HEK293T (cell line): ENCODE results near the gene URM1.
"Not testable (repeated sequence)": the region's sequence is repeated elsewhere in the genome, so short reads cannot be mapped to it uniquely, and the experiment has no call there.

Source experiments
- CTCF ChIA-PET: fragments of 350-600 bp; formaldehyde crosslinking; extraction: SDS; loops from one replicate; lab custom pipeline; 2021; ENCODE audit warnings: antibody characterized with exemption, inconsistent platforms; lab: Yijun Ruan, JAX
- POLR2A ChIA-PET: fragments of 350-600 bp; formaldehyde crosslinking; extraction: SDS; loops from one replicate; lab custom pipeline; 2020; ENCODE audit warnings: antibody characterized with exemption, inconsistent platforms; lab: Yijun Ruan, JAX
- DNase-seq: peaks from one replicate; pipeline ENCODE4 v3.0.0; 2012; ENCODE audit warnings: mixed read lengths; ENCODE audit errors: extremely low spot score
- ARNT ChIP-seq: fragments of 450-650 bp; IDR thresholded peaks from 2 replicates; pipeline ENCODE4 v1.6.1; 2017; ENCODE audit warnings: mild to moderate bottlenecking
- BHLHE40 ChIP-seq: fragments of 450-650 bp; IDR thresholded peaks from 2 replicates; pipeline ENCODE4 v1.6.1; 2016; ENCODE audit warnings: mild to moderate bottlenecking, moderate library complexity, borderline replicate concordance
- CTBP1 ChIP-seq: fragments of 450-650 bp; IDR thresholded peaks from 2 replicates; pipeline ENCODE4 v1.6.1; 2016; ENCODE audit warnings: borderline replicate concordance
- ELF4 ChIP-seq: fragments of 450-650 bp; IDR thresholded peaks from 2 replicates; pipeline ENCODE4 v1.6.1; 2017; ENCODE audit warnings: antibody characterized with exemption
- FOXA1 ChIP-seq: fragments of 450-650 bp; IDR thresholded peaks from 2 replicates; pipeline ENCODE4 v1.6.1; 2016; ENCODE audit warnings: mild to moderate bottlenecking
- FOXK2 ChIP-seq: fragments of 450-650 bp; IDR thresholded peaks from 2 replicates; pipeline ENCODE4 v1.6.1; 2016; ENCODE audit warnings: mild to moderate bottlenecking
- FOXM1 ChIP-seq: fragments of 450-650 bp; IDR thresholded peaks from 2 replicates; pipeline ENCODE4 v1.6.1; 2017; ENCODE audit warnings: mild to moderate bottlenecking, borderline replicate concordance
- HDGF ChIP-seq: fragments of 450-650 bp; IDR thresholded peaks from 2 replicates; pipeline ENCODE4 v1.6.1; 2017; ENCODE audit warnings: antibody characterized with exemption, borderline replicate concordance
- L3MBTL2 ChIP-seq: fragments of 450-650 bp; conservative IDR thresholded peaks from 2 replicates; pipeline ENCODE4 v1.6.1; 2016; ENCODE audit warnings: mild to moderate bottlenecking
- LEF1 ChIP-seq: fragments of 450-650 bp; IDR thresholded peaks from 2 replicates; pipeline ENCODE4 v1.6.1; 2017; ENCODE audit warnings: mild to moderate bottlenecking, borderline replicate concordance
- NFRKB ChIP-seq: fragments of 450-650 bp; IDR thresholded peaks from 2 replicates; pipeline ENCODE4 v1.6.1; 2016; ENCODE audit warnings: mild to moderate bottlenecking, moderate library complexity
- PKNOX1 ChIP-seq: fragments of 450-650 bp; IDR thresholded peaks from 2 replicates; pipeline ENCODE4 v1.6.1; 2016
- SP1 ChIP-seq: fragments of 450-650 bp; IDR thresholded peaks from 2 replicates; pipeline ENCODE4 v1.6.1; 2017
- SUZ12 ChIP-seq: fragments of 450-650 bp; IDR thresholded peaks from 2 replicates; pipeline ENCODE4 v1.6.1; 2016; ENCODE audit warnings: mild to moderate bottlenecking
- TARDBP ChIP-seq: fragments of 450-650 bp; IDR thresholded peaks from 2 replicates; pipeline ENCODE4 v1.6.1; 2016
- ZNF384 ChIP-seq: fragments of 450-650 bp; IDR thresholded peaks from 2 replicates; pipeline ENCODE4 v1.6.1; 2016

URM1 gene

DNA sequence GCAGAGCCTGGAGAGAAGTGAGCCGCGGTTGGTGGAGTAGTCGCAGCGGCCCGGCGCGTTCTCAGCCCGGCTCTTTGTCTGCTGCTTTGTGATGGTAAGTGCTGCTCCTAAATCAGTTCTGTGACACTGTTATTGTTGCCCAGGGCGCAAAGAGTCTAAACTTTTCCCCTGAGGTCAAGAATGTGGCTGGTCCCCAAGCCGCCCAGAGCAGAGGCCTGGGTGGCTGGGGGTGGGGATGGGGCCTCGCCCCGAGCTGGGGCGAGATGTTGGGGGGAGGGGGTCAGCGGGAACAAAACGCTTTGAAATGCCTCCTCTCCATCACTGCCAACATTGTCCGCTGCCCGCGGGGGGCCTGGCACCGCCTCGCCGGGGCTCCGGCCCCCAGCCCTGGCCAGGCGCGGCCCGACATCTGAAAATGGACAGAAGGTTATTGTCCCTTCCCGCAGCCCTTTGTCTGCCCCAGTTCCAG lies 37.8 kb downstream of the URM1 start:
- POLR2A ChIA-PET: interaction anchor here (0.6 kb wide), 1 partner anchor 15 kb away, joined by 3 read pairs; no protein-coding TSS in a partner anchor
- CTCF ChIA-PET: interaction anchor here (1.4 to 4.8 kb wide), 2 partner anchors 10 to 47 kb away, joined by 5 to 34 read pairs; no protein-coding TSS in a partner anchor
- TF ChIP-seq SUZ12 (no peak), SP1 (no peak), PKNOX1 (no peak)
- no peak for DNase-seq

GRCh38 chr9:128409450-128409849 lies 38.3 kb downstream of the URM1 start:
- CTCF ChIA-PET: interaction anchor here (1.1 to 4.8 kb wide), 3 partner anchors 10 to 48 kb away, joined by 3 to 34 read pairs (median 5); partner anchors contain the start of gene CERCAM
- DNase-seq: no peak
- POLR2A ChIA-PET: interaction anchor here (0.6 to 0.9 kb wide), 2 partner anchors 11 to 14 kb away, joined by 3 to 4 read pairs; partner anchors contain the start of gene CERCAM
- TF ChIP-seq PKNOX1 (no peak), HDGF (no peak), L3MBTL2 (no peak), BHLHE40 (no peak), CTBP1 (no peak), ZNF384 (no peak), LEF1 (no peak), FOXK2 (no peak), ARNT (no peak), SUZ12 (no peak), FOXA1 (no peak), FOXM1 (no peak), ELF4 (no peak), TARDBP (no peak), NFRKB (no peak), SP1 (no peak)

- CTCF ChIA-PET: interaction anchor here (0.5 to 4.8 kb wide), 4 partner anchors 9 to 48 kb away, joined by 3 to 34 read pairs (median 4); partner anchors contain the start of gene CERCAM
- DNase-seq: peak; percentile 30
- POLR2A ChIA-PET: interaction anchor here (0.9 to 2.5 kb wide), 2 partner anchors 11 to 39 kb away, joined by 4 to 8 read pairs; partner anchors contain the start of genes CERCAM and URM1
- TF ChIP-seq SUZ12: no peak
- TF ChIP-seq L3MBTL2: no peak
- TF ChIP-seq BHLHE40: no peak
- no peak for TF ChIP-seq ARNT
- no peak for TF ChIP-seq HDGF
- no peak for TF ChIP-seq ELF4
- TF ChIP-seq NFRKB: no peak
- TF ChIP-seq CTBP1: no peak
- no peak for TF ChIP-seq LEF1
- no peak for TF ChIP-seq FOXA1
- TF ChIP-seq TARDBP: no peak
- TF ChIP-seq PKNOX1: no peak
- TF ChIP-seq FOXM1: no peak
- no peak for TF ChIP-seq FOXK2
Observed at GRCh38 chr9:128409978-128410377, 38.8 kb downstream of the URM1 start.

GRCh38 chr9:128411364-128412119 lies 40.4 kb downstream of the URM1 start:
- DNase-seq: no peak
- POLR2A ChIA-PET: interaction anchor here (0.8 to 2.5 kb wide), 4 partner anchors 9 to 49 kb away, joined by 3 to 8 read pairs (median 4); partner anchors contain the start of genes CERCAM and URM1

DNA sequence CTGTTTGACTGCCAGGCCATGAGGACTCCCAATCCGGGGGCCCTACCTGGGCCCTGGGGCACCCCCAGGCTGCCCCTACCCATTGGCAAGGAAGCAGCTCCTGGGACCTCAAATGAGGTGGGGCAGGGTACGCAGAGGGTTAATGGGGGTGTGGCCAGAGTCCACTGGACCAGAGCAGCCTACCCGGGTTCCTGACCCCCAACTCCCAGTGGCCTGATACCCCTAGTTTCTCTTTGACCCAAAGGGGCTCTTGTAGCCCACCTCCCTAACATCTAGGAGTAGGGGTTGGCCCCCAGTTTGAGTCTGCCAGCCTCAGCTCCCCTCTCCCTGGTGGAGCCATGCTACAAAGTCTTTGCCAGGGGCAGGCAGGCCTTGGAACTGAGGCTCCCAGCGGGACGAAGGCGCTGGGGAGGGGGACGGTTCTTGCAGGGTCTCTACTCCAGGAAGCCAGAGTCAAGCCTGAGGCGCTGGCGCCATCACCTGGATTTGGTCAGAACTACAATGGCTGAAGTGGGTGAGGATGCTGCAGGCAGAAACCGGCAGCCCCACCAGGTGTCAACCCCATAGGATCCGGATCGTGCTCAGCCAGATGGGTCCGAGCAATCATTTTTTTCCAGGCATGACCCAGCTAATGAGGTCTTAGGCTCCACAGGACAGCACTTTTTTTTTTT lies 41.1 kb downstream of the URM1 start:
- DNase-seq: peak; percentile 85
- ChIA-PET CTCF (interaction anchor here (0.8 to 4.8 kb wide), 5 partner anchors 8 to 61 kb away, joined by 3 to 34 read pairs (median 5); partner anchors contain the start of gene CERCAM), POLR2A (interaction anchor here (1.1 to 2.5 kb wide), 3 partner anchors 8 to 47 kb away, joined by 3 to 8 read pairs (median 4); partner anchors contain the start of genes CERCAM and URM1)
- TF ChIP-seq FOXM1 (no peak), PKNOX1 (no peak), SP1 (no peak), SUZ12 (no peak), ARNT (no peak), ELF4 (no peak), L3MBTL2 (no peak), FOXK2 (no peak), FOXA1 (no peak), ZNF384 (no peak), HDGF (no peak), NFRKB (no peak), BHLHE40 (no peak), CTBP1 (no peak), LEF1 (no peak)

More at GRCh38 chr9:128411364-128412119, 40.4 kb downstream of the URM1 start:
- CTCF ChIA-PET: interaction anchor here (0.7 to 4.8 kb wide), 7 partner anchors 9 to 116 kb away, joined by 3 to 34 read pairs (median 4); partner anchors contain the start of gene CERCAM
- TF ChIP-seq L3MBTL2: no peak

GRCh38 chr9:128413728-128414127 lies 42.6 kb downstream of the URM1 start:
- CTCF ChIA-PET: interaction anchor here (1.0 to 4.8 kb wide), 2 partner anchors 51 to 52 kb away, joined by 6 to 34 read pairs; no protein-coding TSS in a partner anchor
- DNase-seq, POLR2A ChIA-PET: not testable (repeated sequence)
